Hematopoietic multipotent progenitor cell treated with erythropoietin and hydrocortisone succinate and interleukin-3 and kit ligand, for 15 days (in vitro differentiated cells): Measurements from ENCODE around the gene HNRNPH3.
A peak's percentile ranks its signal among the peaks of the same experiment; 100 is the strongest.
"Not testable (repeated sequence)": the region's sequence is repeated elsewhere in the genome, so short reads cannot be mapped to it uniquely, and the experiment has no call there.

Experiments
- DNase-seq: peaks from one replicate; pipeline ENCODE4 v3.0.0-alpha.2; 2015; ENCODE audit warnings: low spot score

Gene HNRNPH3

GRCh38 chr10:68331455-68332258 lies at the start of gene HNRNPH3:
Gene HNRNPH3, plus strand, starts transcription at chr10:68332064. Its CDS starts 5,158 bp downstream, at chr10:68337222.
- peak; percentile 98 for DNase-seq

GRCh38 chr10:68284062-68285001 lies 47.5 kb upstream of the HNRNPH3 start:
- no peak for DNase-seq

GRCh38 chr10:68288717-68289116 lies 43.1 kb upstream of the HNRNPH3 start:
- no peak for DNase-seq

GRCh38 chr10:68290736-68291135 lies 41.1 kb upstream of the HNRNPH3 start:
- no peak for DNase-seq

- no peak for DNase-seq
Measured at GRCh38 chr10:68296843-68297663, 34.8 kb upstream of the HNRNPH3 start.

GRCh38 chr10:68301301-68301700 lies 30.6 kb upstream of the HNRNPH3 start:
- DNase-seq = no peak

GRCh38 chr10:68301790-68302502 lies 29.9 kb upstream of the HNRNPH3 start:
- peak; percentile 44 for DNase-seq

- no peak for DNase-seq
Measured at GRCh38 chr10:68302503-68302823, 29.4 kb upstream of the HNRNPH3 start.

GRCh38 chr10:68302871-68303270 lies 29.0 kb upstream of the HNRNPH3 start:
- DNase-seq = no peak

GRCh38 chr10:68303849-68304412 lies 27.9 kb upstream of the HNRNPH3 start:
- no peak for DNase-seq

GRCh38 chr10:68305854-68306253 lies 26.0 kb upstream of the HNRNPH3 start:
- DNase-seq = no peak

- no peak for DNase-seq
Measured at GRCh38 chr10:68310531-68310930, 21.3 kb upstream of the HNRNPH3 start.

- DNase-seq = not testable (repeated sequence)
Measured at GRCh38 chr10:68314930-68315329, 16.9 kb upstream of the HNRNPH3 start.

GRCh38 chr10:68315582-68315981 lies 16.3 kb upstream of the HNRNPH3 start:
- no peak for DNase-seq

GRCh38 chr10:68318331-68319059 lies 13.4 kb upstream of the HNRNPH3 start:
- DNase-seq = no peak

GRCh38 chr10:68324396-68324795 lies 7.5 kb upstream of the HNRNPH3 start:
- not testable (repeated sequence) for DNase-seq

GRCh38 chr10:68327889-68328786 lies 3.7 kb upstream of the HNRNPH3 start:
- no peak for DNase-seq

GRCh38 chr10:68329506-68329861 lies 2.4 kb upstream of the HNRNPH3 start:
- DNase-seq = no peak

GRCh38 chr10:68330852-68331454 lies 911 bp upstream of the HNRNPH3 start:
- no peak for DNase-seq
